ENCODE measurements around the gene PRC1. TPM values are rescaled to one million over a fixed set of nuclear protein-coding genes. Genes with fewer than 3 reads are reported as not detected.

PRC1 gene
- total RNA-seq, 1 donor from 2014 or later, result 11.8 TPM

GRCh38 chr15:90979582-90979981 is 14.8 kb downstream of the PRC1 start:
- no peaks in the 10 kb centered on the region for H3K9me3 ChIP-seq (ENCODE audit: insufficient read depth, low read depth, low read length)
- no peak for DNase-seq (ENCODE audit: low read depth)
- TF ChIP-seq CTCF (IDR thresholded peaks at IDR 0.05; ENCODE audit: insufficient read depth, low read depth, low read length) (no peak), EZH2 (IDR thresholded peaks at IDR 0.05; ENCODE audit: insufficient read depth, low read length) (no peak)
- no peaks in the 10 kb centered on the region for H4K20me1 ChIP-seq (ENCODE audit: insufficient read depth, low read length)
- H3K27me3 ChIP-seq (ENCODE audit: insufficient read depth, low read length), result no peaks in the 10 kb centered on the region
- H3K36me3 ChIP-seq (ENCODE audit: insufficient read depth, low read length), result peaks cover 39% of the 10 kb centered on the region
- Mint-ChIP-seq H3K27me3 (ENCODE audit: low read depth, unreplicated experiment) (no peaks in the 10 kb centered on the region), H3K4me1 (ENCODE audit: low read depth, unreplicated experiment) (peaks cover 5% of the 10 kb centered on the region), H3K36me3 (ENCODE audit: low read depth, unreplicated experiment) (no peaks in the 10 kb centered on the region), H3K4me3 (ENCODE audit: unreplicated experiment) (no peak overlapping the region), H3K27ac (ENCODE audit: unreplicated experiment) (no peak overlapping the region), H3K9me3 (ENCODE audit: unreplicated experiment) (no peaks in the 10 kb centered on the region)
- H3K4me3 ChIP-seq (ENCODE audit: insufficient read depth, low read depth, low read length), result no peak overlapping the region
- H3K9ac ChIP-seq (ENCODE audit: low read length), result no peak overlapping the region
- FAIRE-seq, result no peak
- no peak overlapping the region for H3K27ac ChIP-seq (ENCODE audit: low read depth, low read length)
- no peak overlapping the region for H3K4me2 ChIP-seq (ENCODE audit: low read length)
- H2AFZ ChIP-seq (ENCODE audit: low read depth, low read length), result no peak overlapping the region
- H3K4me1 ChIP-seq (ENCODE audit: insufficient read depth, low read length), result no peaks in the 10 kb centered on the region
- H3K79me2 ChIP-seq (ENCODE audit: insufficient read depth, low read length), result peaks cover 16% of the 10 kb centered on the region

GRCh38 chr15:90974216-90974615 is 20.1 kb downstream of the PRC1 start:
- Histone ChIP-seq H3K4me1 (ENCODE audit: insufficient read depth, low read length) (no peaks in the 10 kb centered on the region), H3K4me2 (ENCODE audit: low read length) (no peak overlapping the region), H4K20me1 (ENCODE audit: insufficient read depth, low read length) (no peaks in the 10 kb centered on the region), H3K79me2 (ENCODE audit: insufficient read depth, low read length) (no peaks in the 10 kb centered on the region), H3K4me3 (ENCODE audit: insufficient read depth, low read depth, low read length) (no peak overlapping the region), H3K9ac (ENCODE audit: low read length) (no peak overlapping the region), H2AFZ (ENCODE audit: low read depth, low read length) (no peak overlapping the region), H3K9me3 (ENCODE audit: insufficient read depth, low read depth, low read length) (no peaks in the 10 kb centered on the region), H3K27me3 (ENCODE audit: insufficient read depth, low read length) (no peaks in the 10 kb centered on the region), H3K27ac (ENCODE audit: low read depth, low read length) (no peak overlapping the region), H3K36me3 (ENCODE audit: insufficient read depth, low read length) (peaks cover 26% of the 10 kb centered on the region)
- no peak for TF ChIP-seq CTCF (IDR thresholded peaks at IDR 0.05; ENCODE audit: insufficient read depth, low read depth, low read length)
- no peak for TF ChIP-seq EZH2 (IDR thresholded peaks at IDR 0.05; ENCODE audit: insufficient read depth, low read length)
- H3K4me3 Mint-ChIP-seq (ENCODE audit: unreplicated experiment), result no peak overlapping the region
- H3K4me1 Mint-ChIP-seq (ENCODE audit: low read depth, unreplicated experiment), result no peaks in the 10 kb centered on the region
- no peaks in the 10 kb centered on the region for H3K36me3 Mint-ChIP-seq (ENCODE audit: low read depth, unreplicated experiment)
- H3K27me3 Mint-ChIP-seq (ENCODE audit: low read depth, unreplicated experiment), result no peaks in the 10 kb centered on the region
- FAIRE-seq (no peak), DNase-seq (ENCODE audit: low read depth) (no peak)
- H3K9me3 Mint-ChIP-seq (ENCODE audit: unreplicated experiment), result no peaks in the 10 kb centered on the region
- H3K27ac Mint-ChIP-seq (ENCODE audit: unreplicated experiment), result no peak overlapping the region

GRCh38 chr15:90972133-90972532 is 22.2 kb downstream of the PRC1 start:
- Mint-ChIP-seq H3K36me3 (ENCODE audit: low read depth, unreplicated experiment) (peaks cover 1% of the 10 kb centered on the region), H3K9me3 (ENCODE audit: unreplicated experiment) (no peaks in the 10 kb centered on the region), H3K4me1 (ENCODE audit: low read depth, unreplicated experiment) (no peaks in the 10 kb centered on the region), H3K27ac (ENCODE audit: unreplicated experiment) (no peak overlapping the region), H3K27me3 (ENCODE audit: low read depth, unreplicated experiment) (no peaks in the 10 kb centered on the region), H3K4me3 (ENCODE audit: unreplicated experiment) (no peak overlapping the region)
- H3K36me3 ChIP-seq (ENCODE audit: insufficient read depth, low read length), result peaks cover 38% of the 10 kb centered on the region
- no peaks in the 10 kb centered on the region for H3K9me3 ChIP-seq (ENCODE audit: insufficient read depth, low read depth, low read length)
- H3K79me2 ChIP-seq (ENCODE audit: insufficient read depth, low read length), result no peaks in the 10 kb centered on the region
- H3K27me3 ChIP-seq (ENCODE audit: insufficient read depth, low read length), result no peaks in the 10 kb centered on the region
- no peak overlapping the region for H3K27ac ChIP-seq (ENCODE audit: low read depth, low read length)
- H2AFZ ChIP-seq (ENCODE audit: low read depth, low read length), result no peak overlapping the region
- H3K4me1 ChIP-seq (ENCODE audit: insufficient read depth, low read length), result no peaks in the 10 kb centered on the region
- DNase-seq (ENCODE audit: low read depth), result no peak
- no peak overlapping the region for H3K4me3 ChIP-seq (ENCODE audit: insufficient read depth, low read depth, low read length)
- peaks cover 5% of the 10 kb centered on the region for H4K20me1 ChIP-seq (ENCODE audit: insufficient read depth, low read length)
- FAIRE-seq, result no peak
- no peak for TF ChIP-seq EZH2 (IDR thresholded peaks at IDR 0.05; ENCODE audit: insufficient read depth, low read length)
- no peak for TF ChIP-seq CTCF (IDR thresholded peaks at IDR 0.05; ENCODE audit: insufficient read depth, low read depth, low read length)
- H3K9ac ChIP-seq (ENCODE audit: low read length), result no peak overlapping the region
- H3K4me2 ChIP-seq (ENCODE audit: low read length), result no peak overlapping the region

Measured in astrocyte (in vitro differentiated cells and primary cell).